Fibroblast of lung (primary cell): ENCODE results near the gene ME2.

Source experiments
- CTCF ChIP-seq, 2 donors: IDR thresholded peaks in 1 of 2; conservative IDR thresholded peaks in 1 of 2; 1 replicate in 1 of 2; 2 replicates in 1 of 2; pipeline ENCODE4 v1.5.1; 2011 to 2012; ENCODE audit warnings: low read length in 2 of 2, control low read depth in 1 of 2, inconsistent platforms in 1 of 2, low read depth in 1 of 2, mild to moderate bottlenecking in 1 of 2
- EZH2 ChIP-seq: IDR thresholded peaks from 2 replicates; pipeline ENCODE4 v1.5.1; 2012; ENCODE audit warnings: low read length, control low read depth, mild to moderate bottlenecking; ENCODE audit errors: missing control alignments

- TF ChIP-seq CTCF (conservative IDR thresholded peaks at IDR 0.05 in 1 of 2, IDR thresholded peaks at IDR 0.05 in 1 of 2; ENCODE audit: low read depth in 1 of 2, low read length in 2 of 2) (no peak), EZH2 (no peak)
These were observed 94.6 kb downstream of the ME2 start for GRCh38 chr18:50973367-50974126.
